ENCODE measurements around the gene TMEM50A. TPM values are rescaled to one million over a fixed set of nuclear protein-coding genes. Genes with fewer than 3 reads are reported as not detected.
"Not testable (repeated sequence)": the region's sequence is repeated elsewhere in the genome, so short reads cannot be mapped to it uniquely, and the experiment has no call there.

The TMEM50A gene
- total and polyA plus RNA-seq, 2 donors (not counting 1 experiment from before 2014, with no cell fraction given): 20.7 to 62.6 TPM

DNA sequence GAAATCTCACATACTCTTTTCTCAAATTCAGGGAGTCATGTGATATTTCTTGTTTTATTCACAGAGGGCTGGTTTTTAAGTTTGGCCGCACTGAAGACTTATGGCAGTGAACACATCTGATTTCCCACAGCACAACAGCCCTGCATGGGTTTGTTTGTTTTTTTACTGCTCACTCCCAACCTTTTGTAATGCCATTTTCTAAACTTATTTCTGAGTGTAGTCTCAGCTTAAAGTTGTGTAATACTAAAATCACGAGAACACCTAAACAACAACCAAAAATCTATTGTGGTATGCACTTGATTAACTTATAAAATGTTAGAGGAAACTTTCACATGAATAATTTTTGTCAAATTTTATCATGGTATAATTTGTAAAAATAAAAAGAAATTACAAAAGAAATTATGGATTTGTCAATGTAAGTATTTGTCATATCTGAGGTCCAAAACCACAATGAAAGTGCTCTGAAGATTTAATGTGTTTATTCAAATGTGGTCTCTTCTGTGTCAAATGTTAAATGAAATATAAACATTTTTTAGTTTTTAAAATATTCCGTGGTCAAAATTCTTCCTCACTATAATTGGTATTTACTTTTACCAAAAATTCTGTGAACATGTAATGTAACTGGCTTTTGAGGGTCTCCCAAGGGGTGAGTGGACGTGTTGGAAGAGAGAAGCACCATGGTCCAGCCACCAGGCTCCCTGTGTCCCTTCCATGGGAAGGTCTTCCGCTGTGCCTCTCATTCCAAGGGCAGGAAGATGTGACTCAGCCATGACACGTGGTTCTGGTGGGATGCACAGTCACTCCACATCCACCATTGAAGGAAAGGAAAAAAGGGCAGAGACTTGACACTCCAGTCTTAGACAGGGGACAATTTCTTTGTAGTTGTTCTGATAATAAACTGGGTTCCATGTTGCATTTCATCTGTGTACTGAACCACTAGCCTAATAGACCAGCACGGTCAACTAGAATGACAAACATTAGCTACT is 22.8 kb downstream of the TMEM50A start:
- H4K20me1 ChIP-seq (ENCODE audit: control insufficient read depth, insufficient read depth, low read length, poor library complexity, severe bottlenecking): peaks cover 10% of the 10 kb centered on the region
- H3K4me2 ChIP-seq (replicated peaks; ENCODE audit: low read depth, low read length, poor library complexity, severe bottlenecking): no peak overlapping the region

DNA sequence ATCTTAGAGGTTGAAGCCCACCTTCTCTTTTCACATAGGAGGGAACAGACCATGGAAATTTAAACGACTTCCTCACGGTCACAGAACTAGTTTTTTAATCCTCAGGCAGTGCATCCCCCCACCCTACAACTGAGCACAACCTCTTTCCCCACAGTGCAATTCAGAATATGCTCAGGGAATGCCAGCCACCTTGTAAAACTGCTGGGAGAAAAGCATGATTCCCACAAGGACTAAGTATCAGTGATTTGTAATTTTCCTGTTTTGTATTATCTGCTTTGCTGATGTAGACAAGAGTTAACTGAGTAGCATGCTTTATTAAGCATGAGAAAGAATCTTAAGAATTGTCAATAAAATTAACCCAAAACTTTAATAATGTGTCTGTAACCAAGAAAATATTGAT is 23.8 kb downstream of the TMEM50A start:
- no peak overlapping the region for H3K9ac ChIP-seq (ENCODE audit: low read length)
- ChIA-PET CTCF (no interaction called here), POLR2A (no interaction called here)
- 93% methylated on average over 2 of the region's 2 CpGs for WGBS (ENCODE audit: insufficient coverage)
- no peaks in the 10 kb centered on the region for H3K4me1 ChIP-seq (ENCODE audit: control insufficient read depth in 2 of 2, insufficient read depth in 2 of 2, low read length in 2 of 2)
- Mint-ChIP-seq H3K27me3 (no peaks in the 10 kb centered on the region), H3K4me1 (no peaks in the 10 kb centered on the region), H3K9me3 (ENCODE audit: insufficient read depth) (no peaks in the 10 kb centered on the region), H3K4me3 (no peak overlapping the region), H3K27ac (no peak overlapping the region)
- no peaks in the 10 kb centered on the region for H3K27me3 ChIP-seq (replicated peaks in 1 of 4; ENCODE audit: control extremely low read depth in 1 of 4, control insufficient read depth in 3 of 4, insufficient read depth in 4 of 4, low read length in 3 of 4)
- peaks cover 10% of the 10 kb centered on the region for H4K20me1 ChIP-seq (ENCODE audit: control insufficient read depth, insufficient read depth, low read length, poor library complexity, severe bottlenecking)
- TF ChIP-seq EZH2 (IDR thresholded peaks at IDR 0.05; ENCODE audit: borderline replicate concordance, insufficient read depth, low read depth, low read length, poor library complexity, severe bottlenecking): no peak
- TF ChIP-seq, protein P1, sequence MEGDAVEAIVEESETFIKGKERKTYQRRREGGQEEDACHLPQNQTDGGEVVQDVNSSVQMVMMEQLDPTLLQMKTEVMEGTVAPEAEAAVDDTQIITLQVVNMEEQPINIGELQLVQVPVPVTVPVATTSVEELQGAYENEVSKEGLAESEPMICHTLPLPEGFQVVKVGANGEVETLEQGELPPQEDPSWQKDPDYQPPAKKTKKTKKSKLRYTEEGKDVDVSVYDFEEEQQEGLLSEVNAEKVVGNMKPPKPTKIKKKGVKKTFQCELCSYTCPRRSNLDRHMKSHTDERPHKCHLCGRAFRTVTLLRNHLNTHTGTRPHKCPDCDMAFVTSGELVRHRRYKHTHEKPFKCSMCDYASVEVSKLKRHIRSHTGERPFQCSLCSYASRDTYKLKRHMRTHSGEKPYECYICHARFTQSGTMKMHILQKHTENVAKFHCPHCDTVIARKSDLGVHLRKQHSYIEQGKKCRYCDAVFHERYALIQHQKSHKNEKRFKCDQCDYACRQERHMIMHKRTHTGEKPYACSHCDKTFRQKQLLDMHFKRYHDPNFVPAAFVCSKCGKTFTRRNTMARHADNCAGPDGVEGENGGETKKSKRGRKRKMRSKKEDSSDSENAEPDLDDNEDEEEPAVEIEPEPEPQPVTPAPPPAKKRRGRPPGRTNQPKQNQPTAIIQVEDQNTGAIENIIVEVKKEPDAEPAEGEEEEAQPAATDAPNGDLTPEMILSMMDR (IDR thresholded peaks at IDR 0.05): no peak
- H2AFZ ChIP-seq (ENCODE audit: insufficient read depth, low read depth, low read length, poor library complexity, severe bottlenecking): no peak overlapping the region
- no peak overlapping the region for H3K27ac ChIP-seq (ENCODE audit: low read length in 2 of 2)
- intact Hi-C loops (cut with micrococcal nuclease): no loop called here
- DNase-seq (no peak), ATAC-seq (ENCODE audit: low read depth) (no peak)
- no peak overlapping the region for H3K4me3 ChIP-seq (ENCODE audit: control extremely low read depth in 1 of 5, extremely low read depth in 1 of 5, insufficient read depth in 1 of 5, low read depth in 2 of 5, low read length in 4 of 5)
- no peak overlapping the region for H3K4me2 ChIP-seq (replicated peaks; ENCODE audit: low read depth, low read length, poor library complexity, severe bottlenecking)
- no peaks in the 10 kb centered on the region for H3K9me3 ChIP-seq (ENCODE audit: control extremely low read depth in 1 of 3, control insufficient read depth in 2 of 3, insufficient read depth in 1 of 3, low read length in 2 of 3)
- peaks cover 0 to 33% of the 10 kb centered on the region in 2 experiments for H3K36me3 ChIP-seq (replicated peaks in 1 of 2; ENCODE audit: control extremely low read depth in 1 of 2, control insufficient read depth in 1 of 2, extremely low read depth in 1 of 2, insufficient read depth in 2 of 2, low read length in 1 of 2)
- H3K79me2 ChIP-seq (ENCODE audit: control insufficient read depth, insufficient read depth, low read length): no peaks in the 10 kb centered on the region

More for the DNA sequence above, 22.8 kb downstream of the TMEM50A start:
- no peaks in the 10 kb centered on the region for H3K79me2 ChIP-seq (ENCODE audit: control insufficient read depth, insufficient read depth, low read length)
- no peak overlapping the region for H2AFZ ChIP-seq (ENCODE audit: insufficient read depth, low read depth, low read length, poor library complexity, severe bottlenecking)
- H3K4me1 ChIP-seq (ENCODE audit: control insufficient read depth in 2 of 2, insufficient read depth in 2 of 2, low read length in 2 of 2): no peaks in the 10 kb centered on the region
- H3K9me3 ChIP-seq (ENCODE audit: control extremely low read depth in 1 of 3, control insufficient read depth in 2 of 3, insufficient read depth in 1 of 3, low read length in 2 of 3): no peaks in the 10 kb centered on the region
- ATAC-seq (ENCODE audit: low read depth) (no peak), DNase-seq (no peak)
- Mint-ChIP-seq H3K4me1 (peaks cover under 1% of the 10 kb centered on the region), H3K27me3 (no peaks in the 10 kb centered on the region), H3K4me3 (no peak overlapping the region), H3K9me3 (ENCODE audit: insufficient read depth) (no peaks in the 10 kb centered on the region), H3K27ac (peak overlapping the region; percentile 5)
- no peak overlapping the region for H3K27ac ChIP-seq (ENCODE audit: low read length in 2 of 2)
- no peak for TF ChIP-seq EZH2 (IDR thresholded peaks at IDR 0.05; ENCODE audit: borderline replicate concordance, insufficient read depth, low read depth, low read length, poor library complexity, severe bottlenecking)
- 100% methylated on average over 2 of the region's 7 CpGs for WGBS (ENCODE audit: insufficient coverage)
- intact Hi-C loops (cut with micrococcal nuclease): no loop called here
- H3K36me3 ChIP-seq (replicated peaks in 1 of 2; ENCODE audit: control extremely low read depth in 1 of 2, control insufficient read depth in 1 of 2, extremely low read depth in 1 of 2, insufficient read depth in 2 of 2, low read length in 1 of 2): peaks cover 0 to 41% of the 10 kb centered on the region in 2 experiments
- H3K4me3 ChIP-seq (ENCODE audit: control extremely low read depth in 1 of 5, extremely low read depth in 1 of 5, insufficient read depth in 1 of 5, low read depth in 2 of 5, low read length in 4 of 5): no peak overlapping the region
- POLR2A ChIA-PET: no interaction called here
- no peaks in the 10 kb centered on the region for H3K27me3 ChIP-seq (replicated peaks in 1 of 4; ENCODE audit: control extremely low read depth in 1 of 4, control insufficient read depth in 3 of 4, insufficient read depth in 4 of 4, low read length in 3 of 4)
- CTCF ChIA-PET: no interaction called here
- H3K9ac ChIP-seq (ENCODE audit: low read length): no peak overlapping the region

DNA sequence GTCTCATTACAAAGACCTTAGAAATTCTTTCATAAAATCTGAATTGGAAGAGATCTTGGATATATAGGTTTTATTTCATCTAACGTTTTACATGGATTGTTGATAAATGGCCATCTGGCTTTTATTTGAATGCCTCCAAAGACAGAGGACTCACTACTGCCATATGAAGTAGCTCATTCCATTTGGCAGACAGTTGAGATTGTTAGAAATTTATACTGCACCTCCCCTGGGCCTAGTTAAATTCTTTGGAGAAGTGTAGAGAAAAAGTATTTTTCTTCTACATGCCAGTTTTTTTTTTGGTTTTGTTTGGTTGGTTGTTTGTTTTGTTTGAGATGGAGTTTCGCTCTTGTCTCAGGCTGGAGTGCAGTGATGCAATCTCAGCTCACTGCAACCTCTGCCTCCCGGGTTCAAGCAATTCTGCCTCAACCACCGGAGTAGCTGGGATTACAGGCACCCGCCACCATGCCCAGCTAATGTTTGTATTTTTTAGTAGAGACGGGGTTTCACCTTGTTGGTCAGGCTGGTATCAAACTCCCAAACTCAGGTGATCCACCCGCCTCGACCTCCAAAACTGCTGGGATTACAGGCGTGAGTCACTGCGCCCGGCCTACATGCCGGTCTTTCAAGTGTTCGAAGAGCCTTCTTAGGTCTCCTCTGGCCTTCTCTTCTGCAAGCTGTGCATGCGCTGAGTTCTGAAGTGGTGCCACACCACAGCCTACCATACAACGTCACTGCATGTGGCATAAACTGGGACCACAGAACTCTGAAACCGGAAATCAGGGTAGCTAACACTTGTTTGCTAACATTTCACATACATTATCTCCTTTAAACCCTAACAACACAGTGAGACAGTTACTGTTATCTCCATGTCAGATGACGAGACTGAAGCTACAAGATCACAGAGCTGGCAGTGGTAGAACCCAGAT is 24.8 kb downstream of the TMEM50A start:
- WGBS (ENCODE audit: insufficient coverage): no CpG with 5 or more reads among the region's 17 CpGs
- not testable (repeated sequence) for H3K27ac Mint-ChIP-seq

More for the DNA sequence above, 24.8 kb downstream of the TMEM50A start:
- CTCF ChIA-PET; H2AFZ ChIP-seq (ENCODE audit: insufficient read depth, low read depth, low read length, poor library complexity, severe bottlenecking); H3K4me1 ChIP-seq (ENCODE audit: control insufficient read depth in 2 of 2, insufficient read depth in 2 of 2, low read length in 2 of 2); H3K4me3 Mint-ChIP-seq; ATAC-seq (ENCODE audit: low read depth); H3K4me1 Mint-ChIP-seq; H3K9me3 ChIP-seq (ENCODE audit: control extremely low read depth in 1 of 3, control insufficient read depth in 2 of 3, insufficient read depth in 1 of 3, low read length in 2 of 3); H3K4me3 ChIP-seq (ENCODE audit: control extremely low read depth in 1 of 5, extremely low read depth in 1 of 5, insufficient read depth in 1 of 5, low read depth in 2 of 5, low read length in 4 of 5); H3K79me2 ChIP-seq (ENCODE audit: control insufficient read depth, insufficient read depth, low read length); H3K4me2 ChIP-seq (replicated peaks; ENCODE audit: low read depth, low read length, poor library complexity, severe bottlenecking); intact Hi-C loops (cut with micrococcal nuclease); POLR2A ChIA-PET; H3K27ac ChIP-seq (ENCODE audit: low read length in 2 of 2); H3K9ac ChIP-seq (ENCODE audit: low read length); H3K27me3 Mint-ChIP-seq; H3K9me3 Mint-ChIP-seq (ENCODE audit: insufficient read depth); H3K27me3 ChIP-seq (replicated peaks in 1 of 4; ENCODE audit: control extremely low read depth in 1 of 4, control insufficient read depth in 3 of 4, insufficient read depth in 4 of 4, low read length in 3 of 4); DNase-seq: not testable (repeated sequence)
- H3K36me3 ChIP-seq (replicated peaks in 1 of 2; ENCODE audit: control extremely low read depth in 1 of 2, control insufficient read depth in 1 of 2, extremely low read depth in 1 of 2, insufficient read depth in 2 of 2, low read length in 1 of 2): peaks cover 0 to 32% of the 10 kb centered on the region in 2 experiments
- peaks cover 10% of the 10 kb centered on the region for H4K20me1 ChIP-seq (ENCODE audit: control insufficient read depth, insufficient read depth, low read length, poor library complexity, severe bottlenecking)
